NCI-H82 (cell line): ENCODE results near the gene PTPRM.
A peak's percentile ranks its signal among the peaks of the same experiment; 100 is the strongest.

ENCODE experiments used
- DNase-seq: peaks from one replicate; lab custom pipeline; 2025; lab: John Stamatoyannopoulos, UW

The PTPRM gene

DNA sequence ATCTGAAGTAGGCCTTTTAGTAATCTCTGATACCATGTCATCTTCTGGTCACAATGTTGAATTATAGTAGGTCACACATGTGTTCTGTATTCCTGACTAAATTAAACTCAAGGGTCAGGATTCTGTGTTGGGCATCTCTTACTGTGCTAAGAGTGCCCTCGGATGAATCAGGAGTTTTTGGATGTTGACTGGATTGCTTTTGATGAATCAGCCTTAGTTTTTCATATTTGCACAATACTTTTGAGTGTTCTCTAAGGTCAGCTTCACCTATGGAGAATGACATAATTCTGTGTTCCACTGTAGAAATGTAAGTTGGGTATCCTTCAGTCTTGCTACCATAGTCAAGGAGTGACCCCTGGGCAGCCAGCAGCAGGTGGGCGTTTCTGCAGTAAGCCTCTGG, 190.1 kb downstream of the PTPRM start:
- DNase-seq, result no peak

DNA sequence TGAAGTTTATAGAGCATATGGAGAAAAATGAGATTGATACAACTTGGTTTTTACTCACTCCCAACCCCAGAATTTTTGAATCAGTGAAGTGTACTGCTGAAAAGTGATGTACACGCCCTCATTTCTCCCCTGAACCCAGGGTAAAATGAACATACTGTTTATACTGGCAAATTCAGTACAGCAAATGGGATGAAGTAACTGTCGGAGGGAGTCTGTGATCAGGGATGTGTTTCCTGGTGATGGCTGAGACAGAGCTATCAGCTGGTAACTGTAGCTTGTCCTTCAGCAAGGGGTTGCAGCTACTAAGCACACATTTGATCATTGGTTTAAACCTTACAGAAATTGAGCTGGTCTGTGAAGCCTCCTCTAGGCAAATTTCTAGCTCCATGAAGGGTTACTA, 191.6 kb downstream of the PTPRM start:
- DNase-seq, result no peak

DNA sequence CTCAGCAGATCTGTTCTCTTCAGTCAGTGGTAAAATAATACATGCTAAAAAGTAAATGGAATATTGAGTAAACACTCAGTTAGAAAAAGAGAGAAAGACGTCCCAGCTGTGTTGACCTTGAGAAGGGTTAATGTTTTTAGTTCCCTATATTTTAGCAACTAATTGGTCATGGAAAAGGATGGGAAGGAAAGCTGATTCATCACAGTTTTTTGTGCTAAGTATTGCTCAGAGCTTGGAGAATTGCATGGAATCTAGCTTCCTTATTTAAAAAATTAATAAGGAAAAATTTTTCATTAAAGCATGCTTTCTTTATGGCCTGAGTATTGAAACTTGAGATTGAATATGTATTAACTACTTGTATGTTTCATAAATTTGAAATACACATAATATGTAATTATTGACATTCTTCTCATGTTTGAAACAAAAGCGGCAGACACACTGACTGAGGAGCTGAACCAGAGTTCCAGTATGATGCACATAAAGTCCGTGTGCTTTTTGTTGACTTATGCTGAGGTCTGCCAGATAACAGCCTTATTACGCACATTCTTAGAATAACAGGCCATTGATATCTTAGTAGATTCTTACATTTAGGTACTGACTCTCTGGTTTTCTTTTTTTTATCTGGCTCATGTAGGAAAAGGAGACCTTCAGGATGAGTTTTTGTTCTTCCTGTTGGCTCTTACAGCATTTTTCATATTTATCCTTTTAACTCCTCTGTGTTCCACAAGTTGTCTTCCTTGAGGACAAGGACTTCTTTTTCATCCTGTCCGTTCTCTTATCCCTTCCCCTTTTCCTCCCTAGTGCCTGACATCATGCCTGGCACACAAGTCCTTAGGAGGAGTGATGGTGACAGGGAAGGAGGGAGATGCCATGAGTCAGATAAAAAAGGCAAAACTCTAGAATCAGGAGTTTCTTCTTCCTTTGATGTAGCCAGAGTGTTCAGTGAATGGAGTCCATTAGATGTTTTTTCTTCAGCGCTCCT, 194.1 kb downstream of the PTPRM start:
- no peak for DNase-seq

DNA sequence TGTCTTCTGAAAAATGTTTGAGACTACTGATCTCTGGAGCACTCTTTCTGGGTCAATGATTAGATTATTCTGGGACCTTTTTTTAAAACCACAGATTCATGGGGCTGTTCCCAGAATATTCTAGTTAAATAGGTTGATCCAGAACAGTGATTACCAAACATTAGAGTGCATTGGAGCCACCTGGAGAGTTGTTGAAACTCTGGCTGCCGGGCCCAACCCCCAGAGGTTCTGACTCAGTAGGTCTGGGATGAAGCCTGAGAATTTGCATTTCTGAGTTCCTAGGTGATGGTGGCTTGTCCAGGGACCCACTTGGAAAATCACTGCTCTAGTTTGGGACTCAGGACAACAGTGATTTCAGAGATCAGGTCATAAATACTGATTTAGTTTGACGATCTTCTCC, 197.3 kb downstream of the PTPRM start:
- DNase-seq, result no peak

DNA sequence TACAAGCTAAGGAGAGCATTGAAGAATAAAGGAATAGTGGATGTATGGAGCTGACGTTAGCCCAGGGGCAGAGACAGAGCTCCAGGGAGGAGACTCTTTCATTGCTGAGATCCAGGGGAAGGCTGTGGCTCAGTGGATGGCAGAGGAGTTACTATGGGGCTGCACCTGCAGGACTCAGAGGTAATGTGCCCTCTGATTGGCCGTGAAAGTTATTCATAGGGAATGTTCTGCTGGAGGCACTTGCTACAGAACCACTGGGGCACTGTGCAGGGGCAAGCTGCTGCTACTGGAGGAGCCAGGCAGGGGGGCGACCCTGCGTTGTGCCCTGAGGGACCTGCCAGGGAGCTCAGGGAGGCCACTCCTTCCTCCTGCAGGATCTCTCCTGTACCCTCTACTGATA, 199.2 kb downstream of the PTPRM start:
- DNase-seq, result no peak

DNA sequence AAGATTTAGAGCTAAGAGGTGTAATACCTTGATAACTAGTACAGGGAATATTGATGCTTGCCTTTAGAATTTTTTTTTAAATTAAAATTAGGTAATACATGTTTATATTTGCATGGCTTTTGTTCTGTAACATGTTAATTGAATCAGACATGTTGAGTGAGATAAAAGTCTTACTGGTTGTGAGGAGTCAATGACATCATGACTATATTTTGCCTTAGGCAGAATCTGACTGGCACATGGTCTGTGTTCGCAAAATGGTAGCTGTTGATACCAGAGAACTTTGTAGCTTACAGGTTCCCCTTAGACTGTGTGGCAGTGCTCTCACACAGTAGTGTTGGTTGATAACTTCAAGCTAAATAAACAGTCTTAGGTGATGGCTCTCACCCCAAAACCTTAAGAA, 199.7 kb downstream of the PTPRM start:
- no peak for DNase-seq

DNA sequence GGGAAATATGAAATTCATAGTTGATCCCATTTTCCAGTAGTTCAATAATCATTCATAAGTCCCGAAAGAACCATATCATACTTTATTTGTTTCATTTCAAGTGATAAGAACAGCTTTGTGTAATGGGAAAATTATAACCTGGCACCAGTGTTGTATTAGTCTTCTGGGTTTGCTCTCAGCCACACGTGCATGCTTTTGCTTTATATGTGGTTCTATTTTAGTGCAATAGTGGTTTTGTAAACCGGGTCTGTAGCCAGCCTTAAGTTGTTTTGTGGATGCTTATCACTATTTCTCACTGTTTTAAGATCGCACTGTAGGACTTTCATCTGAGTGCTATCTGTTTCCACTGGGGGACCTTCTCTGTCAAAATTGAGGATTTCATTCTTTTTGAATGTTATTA, 203.8 kb downstream of the PTPRM start:
- DNase-seq, result no peak

DNA sequence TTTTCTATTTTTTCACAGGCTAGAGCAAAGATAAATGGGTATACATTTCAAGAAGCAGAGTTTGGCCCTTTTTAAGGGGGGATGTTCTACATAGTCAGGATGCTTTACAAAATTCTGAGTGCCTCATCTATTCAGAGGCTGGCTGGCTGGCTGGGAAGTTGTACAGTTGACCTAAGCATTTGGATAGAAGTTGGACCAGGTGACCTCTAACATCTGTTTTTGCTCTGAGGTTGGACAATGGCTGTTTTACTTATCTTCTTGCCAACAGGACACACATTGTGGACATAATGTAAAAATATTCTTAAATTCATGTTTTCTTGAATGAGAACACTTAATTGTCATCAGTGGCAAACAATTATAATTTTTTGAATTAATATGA, 205.4 kb downstream of the PTPRM start:
- no peak for DNase-seq

DNA sequence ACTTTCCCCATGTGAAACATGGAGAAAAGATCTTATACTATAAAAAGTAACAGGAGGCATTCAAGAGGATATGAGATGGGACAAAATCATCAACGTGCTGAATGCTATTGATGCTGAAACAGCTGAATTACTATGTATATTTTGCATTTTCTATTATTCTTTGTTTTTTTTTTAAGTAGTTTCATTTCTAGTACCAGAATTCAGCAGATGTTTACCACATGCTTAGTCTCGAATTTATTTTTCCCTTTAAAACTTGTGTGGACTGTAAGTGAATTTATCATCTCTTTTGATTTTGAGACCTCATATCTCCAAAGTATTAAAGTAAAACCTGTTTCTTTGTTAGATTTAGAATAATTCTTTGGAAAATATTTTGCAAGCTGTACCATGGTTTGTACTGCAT, 205.8 kb downstream of the PTPRM start:
- DNase-seq, result no peak

DNA sequence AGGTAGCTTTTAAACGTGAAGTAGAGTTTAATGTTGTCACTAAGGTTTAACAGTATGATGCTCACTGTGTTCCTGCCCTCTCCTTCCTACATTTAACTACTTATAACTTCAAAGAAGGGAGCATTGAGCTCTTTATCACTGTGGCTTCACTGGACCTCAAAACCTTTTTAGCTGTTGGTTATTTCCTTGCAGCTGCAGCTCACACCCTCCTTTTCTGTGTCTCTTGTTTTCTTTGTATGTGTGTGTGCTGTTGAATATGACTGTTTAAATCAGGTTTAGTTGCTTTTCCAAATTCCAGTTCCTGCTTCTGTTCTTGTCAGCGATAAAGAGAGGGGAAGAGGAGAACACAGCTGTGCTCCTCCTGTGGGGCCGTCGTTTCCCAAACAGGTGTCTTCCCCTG, 208.0 kb downstream of the PTPRM start:
- no peak for DNase-seq

DNA sequence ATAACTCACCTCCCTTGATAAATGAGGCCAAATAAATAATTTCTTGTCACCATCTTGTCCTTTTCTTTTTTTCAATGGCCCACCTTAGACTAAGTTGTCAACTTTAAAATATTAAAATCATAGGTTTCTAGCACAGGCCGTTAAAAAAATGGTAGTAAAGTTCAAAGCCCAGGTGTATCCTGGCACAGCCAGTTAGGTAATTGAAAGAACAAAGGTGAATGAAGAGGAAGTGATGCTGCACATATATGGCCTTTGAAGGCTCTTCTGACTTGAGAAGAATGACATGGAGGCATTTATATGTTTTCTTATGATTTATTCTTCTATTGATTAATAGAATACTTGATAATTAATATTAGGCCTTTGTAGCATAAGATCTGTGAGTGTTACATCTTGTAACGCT, 208.7 kb downstream of the PTPRM start:
- no peak for DNase-seq

DNA sequence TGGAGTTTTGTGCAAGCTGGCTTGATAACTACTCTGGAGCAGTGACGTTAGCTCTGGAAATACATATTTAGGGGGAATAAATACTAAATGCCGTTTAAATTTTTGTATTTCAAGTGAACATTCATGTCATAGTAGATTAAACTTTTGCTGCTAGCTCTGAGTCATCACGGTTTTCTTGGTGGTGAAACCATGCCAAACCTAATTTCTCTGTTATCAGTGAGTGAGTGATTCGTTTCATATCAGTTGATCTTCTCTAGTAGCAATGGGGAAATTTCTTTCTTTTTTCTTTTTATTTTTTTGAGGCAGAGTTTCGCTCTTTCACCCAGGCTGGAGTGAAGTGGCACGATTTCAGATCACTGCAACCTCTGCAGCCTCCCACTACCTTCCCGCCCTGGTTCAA, 211.1 kb downstream of the PTPRM start:
- no peak for DNase-seq

DNA sequence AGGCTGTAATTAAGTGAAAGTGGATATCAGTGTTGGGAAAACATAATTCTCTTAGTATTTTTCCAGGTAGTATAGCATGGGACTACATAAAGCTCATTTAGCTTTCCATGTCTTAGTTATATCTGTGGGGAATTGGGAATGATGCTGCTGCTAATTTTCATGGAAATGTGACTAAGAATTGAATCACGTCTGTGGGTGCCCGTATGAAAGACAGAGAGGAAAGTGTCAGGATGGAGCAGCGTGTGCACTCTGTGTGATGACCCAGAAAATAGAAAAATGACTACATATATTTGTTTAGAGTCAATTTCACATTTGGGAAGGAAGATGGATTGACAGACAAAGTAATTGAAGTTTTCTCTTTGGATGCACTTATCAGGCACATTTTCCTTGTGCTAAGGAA, 212.1 kb downstream of the PTPRM start:
- no peak for DNase-seq

DNA sequence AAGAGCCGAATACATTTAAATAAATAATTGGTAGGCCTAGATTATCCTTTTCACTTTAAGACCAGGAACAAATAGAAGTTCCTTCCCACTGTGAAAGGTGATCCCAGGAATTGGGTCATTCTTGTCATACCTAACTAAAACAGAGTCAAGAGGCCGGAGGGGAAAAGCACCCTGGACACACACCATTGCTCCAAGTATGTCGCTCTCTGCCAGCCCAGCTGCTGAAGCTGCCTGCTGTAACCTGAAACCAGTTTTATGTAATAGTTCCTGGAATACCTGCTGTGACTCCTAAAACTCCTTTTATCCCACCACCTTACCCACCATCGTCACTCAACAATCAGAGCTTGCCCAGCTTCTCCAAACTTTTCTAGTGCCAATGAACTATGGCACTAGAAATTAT, 217.1 kb downstream of the PTPRM start:
- no peak for DNase-seq

DNA sequence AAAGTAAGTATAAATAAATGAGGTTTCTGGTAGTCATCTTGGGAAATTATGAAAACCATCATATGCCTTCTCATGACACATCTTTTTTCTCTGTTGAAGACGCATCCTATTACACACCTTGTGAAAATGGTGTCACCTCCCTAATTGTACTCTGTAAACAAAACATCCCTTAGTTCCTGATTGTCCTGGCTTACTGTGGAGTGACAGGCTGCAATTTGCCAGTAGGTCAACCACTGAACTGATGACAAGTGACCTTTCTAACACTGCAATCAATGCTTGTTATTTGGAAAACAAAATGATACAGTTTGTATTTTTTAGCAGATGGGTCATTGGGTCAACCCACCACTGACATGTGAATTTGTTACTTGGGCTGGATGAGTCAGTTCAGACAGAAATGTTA, 219.5 kb downstream of the PTPRM start:
- no peak for DNase-seq

DNA sequence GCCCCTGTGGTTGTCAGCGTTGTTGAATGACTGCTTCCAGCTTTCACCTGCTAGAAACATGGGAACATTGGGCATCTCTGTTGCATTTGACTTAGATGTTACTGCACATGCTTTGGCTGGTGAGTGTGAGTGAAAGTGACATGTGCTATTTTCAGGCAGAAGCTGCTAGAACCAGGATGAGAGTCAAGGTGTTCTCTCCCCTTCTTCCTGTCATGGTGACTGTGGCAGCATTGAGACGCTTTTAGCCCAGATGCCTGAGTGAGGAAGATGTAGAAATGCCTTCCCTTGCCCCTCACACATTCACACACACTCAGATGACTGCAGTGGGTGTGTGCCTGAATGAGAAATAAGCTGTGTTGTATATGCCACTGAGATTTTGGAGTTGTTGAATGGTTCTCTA, 220.2 kb downstream of the PTPRM start:
- DNase-seq, result no peak

DNA sequence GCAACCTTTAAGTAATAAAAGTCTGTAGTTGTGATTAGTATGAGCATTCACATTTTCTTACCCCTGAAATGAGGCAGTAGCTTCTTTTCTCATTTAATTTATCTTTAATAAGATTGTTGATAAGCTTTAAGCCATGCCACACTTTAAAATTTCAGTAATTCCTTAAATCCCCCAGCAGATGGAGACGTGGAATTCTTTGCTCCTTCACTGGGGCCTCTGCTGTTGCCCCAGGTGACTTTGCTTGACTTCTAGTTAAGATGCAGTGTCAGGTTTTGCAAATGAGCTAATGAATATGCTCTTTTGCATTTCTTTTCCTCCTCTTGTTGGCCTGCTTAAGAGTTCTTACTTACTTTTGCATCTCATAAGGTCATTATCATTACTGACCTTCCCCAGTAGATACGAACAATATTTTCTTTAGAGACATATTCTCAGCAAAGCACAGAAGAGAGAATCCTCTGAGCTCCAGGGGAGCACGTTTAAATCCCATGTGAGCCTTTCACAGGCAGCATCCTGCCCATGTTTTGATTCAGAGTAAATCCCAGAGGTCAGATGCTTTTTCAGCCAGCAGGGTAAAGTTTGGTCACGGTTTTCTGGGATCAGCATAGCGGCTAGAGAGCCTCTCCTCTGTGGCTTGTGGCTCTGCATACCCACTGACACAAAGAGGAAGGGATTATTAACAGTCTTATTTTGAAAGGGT, 222.9 kb downstream of the PTPRM start:
- DNase-seq, result peak; percentile 84

DNA sequence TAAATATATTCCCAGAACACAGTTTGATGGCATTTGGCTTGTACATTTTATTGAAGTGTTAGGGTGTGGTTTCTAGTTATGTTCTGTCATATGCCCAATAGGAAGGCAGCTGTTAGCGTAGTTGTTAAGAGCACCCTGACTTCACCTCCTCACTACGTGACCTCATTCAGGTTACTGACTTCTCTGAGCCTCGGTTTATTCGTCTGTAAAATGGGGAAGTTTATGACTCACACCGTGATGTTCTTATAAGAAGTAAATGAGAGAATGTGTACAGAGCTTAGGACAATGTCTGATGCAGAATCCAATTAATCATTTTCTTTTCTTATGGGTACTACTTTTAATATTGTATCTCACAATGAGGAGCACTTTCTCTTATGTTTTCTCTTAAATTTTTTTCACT, 226.0 kb downstream of the PTPRM start:
- no peak for DNase-seq

DNA sequence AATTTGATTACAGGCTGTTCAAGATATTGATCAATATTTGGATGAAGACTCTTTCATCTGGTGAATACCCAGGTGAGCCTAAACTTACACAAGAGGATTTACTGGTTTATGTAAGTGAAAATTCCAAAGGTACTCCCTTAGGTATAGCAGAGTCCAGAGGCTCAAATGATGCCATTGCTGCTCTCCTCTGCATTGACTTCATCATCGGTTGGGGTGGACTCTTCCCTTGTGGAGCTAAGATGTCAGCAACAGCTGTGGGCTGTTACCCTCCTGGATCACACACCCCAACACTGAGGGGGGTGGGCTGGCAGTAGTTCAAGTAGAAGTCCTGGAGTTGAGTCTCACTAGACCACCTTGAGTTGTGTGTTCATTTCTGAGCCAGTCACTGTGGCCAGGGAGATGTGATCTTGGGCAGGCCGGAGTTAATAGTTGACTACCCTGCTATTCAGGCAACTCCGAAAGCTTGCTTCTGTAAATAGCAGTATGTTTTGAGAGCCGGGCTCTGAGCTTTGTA, 236.9 kb downstream of the PTPRM start:
- DNase-seq, result no peak

DNA sequence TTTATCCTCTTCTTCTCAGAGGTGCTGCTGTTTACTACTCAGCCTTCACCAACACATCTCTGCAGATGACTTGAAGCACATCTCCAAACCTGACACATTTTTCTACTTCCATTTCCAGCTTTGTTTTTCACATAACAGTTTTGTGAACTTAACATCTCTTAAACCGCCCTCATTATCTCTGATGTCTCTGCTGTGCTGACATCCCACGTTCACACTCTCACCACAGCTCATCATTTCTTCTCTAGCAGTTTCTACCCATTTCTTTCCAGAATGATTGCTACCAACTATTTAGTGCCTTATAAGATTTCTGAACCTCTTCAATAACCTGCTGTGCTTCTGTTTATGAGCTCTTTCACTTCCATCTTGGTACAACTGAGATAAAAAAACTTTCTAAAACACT, 238.0 kb downstream of the PTPRM start:
- DNase-seq, result no peak

DNA sequence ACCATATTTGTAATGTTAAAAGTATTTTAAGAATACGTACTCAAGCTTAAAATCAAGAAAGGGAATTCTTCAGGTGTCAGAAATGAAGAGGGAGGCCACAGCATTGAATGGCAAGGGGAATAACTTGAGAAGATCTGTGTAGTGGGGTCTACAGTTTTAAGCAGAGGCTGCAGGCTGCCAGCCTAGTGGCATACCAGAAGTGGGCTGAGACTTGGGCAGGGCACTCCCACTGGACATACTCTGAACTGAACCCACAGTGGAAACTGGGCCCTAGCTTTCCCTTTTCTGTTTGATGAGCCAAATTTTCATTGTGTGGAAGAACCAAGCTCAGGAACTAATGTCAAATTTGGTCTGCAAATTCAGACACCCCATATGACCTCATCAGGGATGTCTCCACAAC, 238.8 kb downstream of the PTPRM start:
- no peak for DNase-seq

DNA sequence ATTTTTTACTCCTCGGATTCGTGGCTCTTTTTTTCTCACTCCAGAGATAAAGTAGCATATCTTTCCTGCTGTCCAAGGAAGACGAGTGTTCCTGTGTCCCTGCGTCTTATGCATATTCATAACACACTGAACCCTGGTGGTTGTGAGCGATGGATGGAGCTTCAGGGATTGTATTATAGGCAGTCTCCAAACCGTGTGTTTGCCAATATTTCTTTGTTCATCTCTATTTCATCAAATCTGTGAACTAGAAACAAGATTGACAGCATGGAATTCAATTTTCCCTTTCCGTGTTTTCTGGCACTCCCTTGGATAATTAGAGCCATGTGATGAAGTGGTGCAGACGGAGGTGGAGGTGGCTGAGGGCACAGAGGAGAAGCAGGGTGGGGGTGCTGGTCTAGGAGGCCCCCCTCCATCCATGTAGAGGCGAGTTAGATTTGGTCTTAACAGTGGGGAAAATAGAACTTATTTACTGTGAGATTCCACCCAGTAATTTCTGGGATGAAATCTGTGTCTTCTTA, 240.9 kb downstream of the PTPRM start:
- no peak for DNase-seq

DNA sequence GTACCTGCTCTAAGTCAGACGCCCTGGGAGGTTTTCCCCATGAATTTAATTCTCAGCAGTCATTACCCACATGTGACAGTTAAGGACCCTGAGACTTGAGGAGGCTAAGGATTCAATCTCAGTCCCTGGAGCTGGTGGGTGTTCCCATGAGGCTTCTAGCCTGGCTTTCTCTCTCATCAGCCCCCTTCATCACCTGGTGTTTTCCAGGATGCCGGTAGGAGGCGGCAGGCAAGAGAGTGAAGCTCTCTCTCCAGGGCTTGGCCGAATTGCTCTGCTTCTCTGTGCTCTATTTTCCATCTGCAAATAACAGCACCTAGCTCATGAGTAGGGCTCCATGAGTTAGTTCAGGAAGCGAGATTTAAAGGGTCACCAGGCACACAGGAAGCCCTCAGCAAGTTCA, 241.9 kb downstream of the PTPRM start:
- DNase-seq, result no peak
